ENCODE data around the gene PPIF. TPM values are rescaled to one million over a fixed set of nuclear protein-coding genes. Genes with fewer than 3 reads are reported as not detected.

PPIF gene
- total RNA-seq, 1 experiment from 2014 or later: 59.0 TPM

- no peaks in the 10 kb centered on the region for H3K9me3 ChIP-seq (ENCODE audit: control insufficient read depth, insufficient read depth, low read depth, low read length)
- intact Hi-C loops (cut with micrococcal nuclease; ENCODE audit: unreplicated experiment): no loop called here
- TF ChIP-seq POLR2AphosphoS5 (IDR thresholded peaks at IDR 0.05; ENCODE audit: low read depth, low read length) (no peak), TCF7L2 (IDR thresholded peaks at IDR 0.05; ENCODE audit: low read depth, low read length) (no peak), SIN3A (IDR thresholded peaks at IDR 0.05; ENCODE audit: borderline replicate concordance, insufficient read depth, low read depth, low read length) (no peak), REST (IDR thresholded peaks at IDR 0.05; ENCODE audit: insufficient read depth in 1 of 2, low read depth in 2 of 2, low read length in 1 of 2) (no peak)
- TF ChIP-seq, protein P1, sequence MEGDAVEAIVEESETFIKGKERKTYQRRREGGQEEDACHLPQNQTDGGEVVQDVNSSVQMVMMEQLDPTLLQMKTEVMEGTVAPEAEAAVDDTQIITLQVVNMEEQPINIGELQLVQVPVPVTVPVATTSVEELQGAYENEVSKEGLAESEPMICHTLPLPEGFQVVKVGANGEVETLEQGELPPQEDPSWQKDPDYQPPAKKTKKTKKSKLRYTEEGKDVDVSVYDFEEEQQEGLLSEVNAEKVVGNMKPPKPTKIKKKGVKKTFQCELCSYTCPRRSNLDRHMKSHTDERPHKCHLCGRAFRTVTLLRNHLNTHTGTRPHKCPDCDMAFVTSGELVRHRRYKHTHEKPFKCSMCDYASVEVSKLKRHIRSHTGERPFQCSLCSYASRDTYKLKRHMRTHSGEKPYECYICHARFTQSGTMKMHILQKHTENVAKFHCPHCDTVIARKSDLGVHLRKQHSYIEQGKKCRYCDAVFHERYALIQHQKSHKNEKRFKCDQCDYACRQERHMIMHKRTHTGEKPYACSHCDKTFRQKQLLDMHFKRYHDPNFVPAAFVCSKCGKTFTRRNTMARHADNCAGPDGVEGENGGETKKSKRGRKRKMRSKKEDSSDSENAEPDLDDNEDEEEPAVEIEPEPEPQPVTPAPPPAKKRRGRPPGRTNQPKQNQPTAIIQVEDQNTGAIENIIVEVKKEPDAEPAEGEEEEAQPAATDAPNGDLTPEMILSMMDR (IDR thresholded peaks at IDR 0.05): no peak
- ChIA-PET CTCF (interaction anchor here (0.6 kb wide), 1 partner anchor 97 kb away, joined by 3 read pairs; no protein-coding TSS in a partner anchor), POLR2A (no interaction called here)
- no peak overlapping the region for H3K4me3 ChIP-seq (ENCODE audit: low read depth in 2 of 2, low read length in 2 of 2)
- H3K27ac ChIP-seq (ENCODE audit: low read length): no peak overlapping the region
- peak; percentile 24; the same call in 1 of the 2 replicates for ATAC-seq
- DNase-seq (ENCODE audit: low read depth, low spot score): no peak
- H3K36me3 ChIP-seq (ENCODE audit: control insufficient read depth, insufficient read depth, low read length): no peaks in the 10 kb centered on the region
- H3K27me3 ChIP-seq (ENCODE audit: control insufficient read depth, insufficient read depth, low read length): no peaks in the 10 kb centered on the region
- H3K4me1 ChIP-seq (ENCODE audit: control insufficient read depth, insufficient read depth, low read length): peaks cover 6% of the 10 kb centered on the region; the same call in 1 of the 2 replicates
- in situ Hi-C loops (cut with HindIII; ENCODE audit: low pct_unique_long_range_greater_than_20kb, low sequenced_read_pairs): no loop called here
- BruUV-seq (replicated peaks): no TSS peak
Observed at GRCh38 chr10:79380125-79380945, 33.1 kb downstream of the PPIF start.

- Histone ChIP-seq H3K36me3 (ENCODE audit: control insufficient read depth, insufficient read depth, low read length) (no peaks in the 10 kb centered on the region), H3K4me1 (ENCODE audit: control insufficient read depth, insufficient read depth, low read length) (peaks cover 6% of the 10 kb centered on the region; the same call in 1 of the 2 replicates), H3K9me3 (ENCODE audit: control insufficient read depth, insufficient read depth, low read depth, low read length) (no peaks in the 10 kb centered on the region), H3K4me3 (ENCODE audit: low read depth in 2 of 2, low read length in 2 of 2) (no peak overlapping the region), H3K27me3 (ENCODE audit: control insufficient read depth, insufficient read depth, low read length) (no peaks in the 10 kb centered on the region), H3K27ac (ENCODE audit: low read length) (no peak overlapping the region)
- DNase-seq (ENCODE audit: low read depth, low spot score) (no peak), ATAC-seq (no peak)
- ChIA-PET CTCF (interaction anchor here (0.6 kb wide), 1 partner anchor 35 kb away, joined by 4 read pairs; no protein-coding TSS in a partner anchor), POLR2A (no interaction called here)
- TF ChIP-seq REST (IDR thresholded peaks at IDR 0.05; ENCODE audit: insufficient read depth in 1 of 2, low read depth in 2 of 2, low read length in 1 of 2): no peak
- TF ChIP-seq, protein P1 (IDR thresholded peaks at IDR 0.05): no peak
- TF ChIP-seq TCF7L2 (IDR thresholded peaks at IDR 0.05; ENCODE audit: low read depth, low read length): no peak
- no peak for TF ChIP-seq SIN3A (IDR thresholded peaks at IDR 0.05; ENCODE audit: borderline replicate concordance, insufficient read depth, low read depth, low read length)
- TF ChIP-seq POLR2AphosphoS5 (IDR thresholded peaks at IDR 0.05; ENCODE audit: low read depth, low read length): no peak
- BruUV-seq (replicated peaks): no TSS peak
- in situ Hi-C loops (cut with HindIII; ENCODE audit: low pct_unique_long_range_greater_than_20kb, low sequenced_read_pairs): no loop called here
- intact Hi-C loops (cut with micrococcal nuclease; ENCODE audit: unreplicated experiment): no loop called here
Observed at GRCh38 chr10:79380946-79381721, 33.9 kb downstream of the PPIF start.

All from Panc1 (cell line).